GM19467 (cell line): ENCODE data around the gene TEKTIP1.

Experiments used
- ATAC-seq: cut with Tn5 transposase; IDR thresholded peaks from one replicate; pipeline ENCODE4 v1.9.1; 2021; ENCODE audit warnings: mild to moderate bottlenecking, moderate library complexity; ENCODE audit not compliant: unreplicated experiment

Gene TEKTIP1

DNA sequence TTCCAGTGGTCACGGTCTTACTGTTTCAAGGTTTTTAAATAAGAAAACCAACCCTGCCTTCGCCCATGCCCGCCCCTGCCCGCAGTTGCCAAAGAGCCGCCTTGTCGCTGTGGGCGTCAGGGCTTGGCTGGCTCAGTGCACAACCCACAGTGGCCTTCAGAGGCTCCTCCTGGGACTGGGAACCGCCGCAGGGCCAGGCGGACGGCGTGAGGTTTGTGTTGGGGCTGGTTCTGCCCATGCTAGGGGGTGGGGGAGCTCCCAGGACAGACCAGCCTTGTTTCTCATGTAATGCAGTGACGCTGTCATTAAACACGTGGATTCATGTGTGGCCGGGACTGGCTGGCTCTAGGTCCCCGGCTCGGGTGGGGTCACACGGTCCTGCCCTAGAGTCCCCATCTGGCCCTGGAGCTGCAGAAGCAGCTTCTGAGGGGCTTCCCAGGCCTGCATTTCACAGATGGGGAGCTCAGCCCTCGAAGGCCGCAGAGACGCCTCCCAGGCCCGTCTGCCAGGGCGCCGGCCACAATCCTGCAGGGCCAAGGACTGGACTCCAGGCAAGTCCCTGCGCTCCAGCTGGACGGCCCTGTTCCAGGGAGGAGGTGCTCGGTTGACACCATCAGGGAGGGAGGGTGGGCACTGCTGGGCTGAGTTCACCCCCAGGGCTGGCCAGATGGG, 2.4 kb upstream of the TEKTIP1 start:
- ATAC-seq, result no peak

DNA sequence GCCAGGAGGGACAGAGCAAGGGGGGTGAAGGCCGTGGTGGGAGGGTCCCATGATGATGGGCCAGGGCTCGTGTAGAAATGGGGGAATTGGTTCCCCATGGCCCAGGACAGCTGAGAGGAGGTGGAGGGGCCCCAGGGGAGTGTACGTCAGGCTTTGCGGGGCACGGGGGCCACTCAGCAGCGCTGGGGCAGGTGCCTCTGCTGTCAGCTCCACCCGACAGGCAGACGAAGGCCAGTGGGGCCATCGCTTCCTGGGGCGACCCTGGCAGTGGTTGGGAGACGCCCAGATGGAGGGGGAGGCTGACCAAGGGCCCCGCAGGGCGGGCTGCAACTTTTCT, 1.9 kb upstream of the TEKTIP1 start:
- ATAC-seq, result no peak

DNA sequence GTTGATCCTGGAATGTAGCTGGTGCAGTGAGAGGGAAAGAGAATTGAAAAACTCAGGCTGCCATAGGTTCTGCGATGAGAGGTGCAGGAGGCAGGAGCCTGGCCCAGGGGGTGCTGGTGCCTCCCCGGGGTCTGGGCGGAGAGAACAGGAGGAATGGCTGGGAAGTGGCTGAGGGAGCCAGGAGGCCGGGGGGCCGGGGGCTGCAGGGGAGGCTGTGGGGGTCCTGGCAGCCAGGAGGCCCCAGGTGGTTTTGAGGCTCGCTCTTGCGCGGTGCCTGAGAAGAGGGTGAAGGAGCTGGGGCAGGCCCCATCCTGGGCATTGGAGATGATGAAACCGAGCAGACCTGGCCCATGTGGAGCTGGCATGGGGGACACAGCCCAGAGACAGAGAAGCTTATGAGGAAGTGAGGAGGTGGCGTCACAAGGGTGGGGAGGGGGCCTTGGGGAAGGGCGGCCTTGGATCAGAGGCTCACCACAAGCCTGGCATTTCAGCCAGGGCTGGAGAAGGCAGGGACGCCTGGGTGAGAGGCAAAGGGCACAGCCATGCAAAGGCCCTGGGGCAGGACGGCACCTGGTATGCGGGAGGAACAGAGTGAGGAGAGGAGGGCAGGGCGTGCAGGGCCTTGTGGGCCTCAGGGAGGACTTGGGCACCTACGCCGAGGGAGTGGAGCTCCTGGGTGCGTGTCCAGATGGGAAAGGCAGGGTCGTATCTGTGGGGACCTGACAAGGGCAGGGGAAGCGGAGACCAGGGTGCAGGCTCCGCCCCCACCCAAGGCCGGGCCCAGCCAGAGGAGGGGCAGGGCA, 1.3 kb upstream of the TEKTIP1 start:
- ATAC-seq, result no peak

DNA sequence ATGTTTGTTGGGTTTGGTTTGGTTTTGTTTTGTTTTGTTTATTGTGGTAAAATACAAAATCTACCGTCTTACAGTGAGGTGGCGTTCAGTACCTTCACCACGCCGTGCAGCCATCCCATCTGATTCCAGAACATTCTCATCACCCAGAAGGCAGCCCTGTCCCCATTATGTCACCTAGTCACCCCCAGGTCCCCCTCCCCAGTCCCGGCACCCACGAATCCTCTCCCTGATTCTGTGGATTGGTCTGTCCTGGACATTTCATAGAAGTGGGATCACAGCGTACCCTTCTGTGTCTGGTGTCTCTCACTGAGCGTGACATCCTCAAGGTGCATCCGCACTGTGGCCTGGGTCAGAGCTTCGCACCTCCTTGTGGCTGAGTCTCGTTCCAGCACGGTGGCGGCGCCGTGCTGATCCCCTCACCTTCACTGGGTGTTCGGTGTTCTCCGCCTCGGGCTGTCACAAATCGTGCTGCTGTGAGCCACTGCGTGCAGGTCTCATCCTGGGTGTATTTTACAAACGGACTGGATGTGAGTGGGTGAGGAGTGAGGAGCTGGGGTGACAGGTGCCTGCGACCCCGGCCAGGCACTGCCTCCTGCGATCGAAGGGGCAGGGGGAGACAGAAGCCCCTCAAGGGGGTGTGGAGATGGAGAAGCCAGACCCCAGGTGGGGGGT, 580 bp upstream of the TEKTIP1 start:
- no peak for ATAC-seq

DNA sequence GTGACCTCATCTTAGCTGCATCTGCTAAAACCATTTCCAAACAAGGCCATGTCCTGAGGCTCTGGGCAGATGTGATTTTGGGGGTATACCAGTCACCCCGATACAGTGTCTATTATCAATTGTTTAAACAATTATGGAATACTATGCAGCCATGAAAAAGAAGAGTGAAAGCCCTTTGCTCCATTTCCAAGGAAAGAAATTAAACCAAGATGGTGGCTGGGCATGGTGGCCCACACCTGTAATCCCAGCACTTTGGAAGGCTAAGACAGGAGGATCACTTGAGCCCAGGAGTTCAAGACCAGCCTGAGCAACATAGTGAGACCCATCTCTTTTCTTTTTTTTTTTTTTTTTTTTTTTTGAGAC, 763 bp downstream of the TEKTIP1 start:
- no peak for ATAC-seq

DNA sequence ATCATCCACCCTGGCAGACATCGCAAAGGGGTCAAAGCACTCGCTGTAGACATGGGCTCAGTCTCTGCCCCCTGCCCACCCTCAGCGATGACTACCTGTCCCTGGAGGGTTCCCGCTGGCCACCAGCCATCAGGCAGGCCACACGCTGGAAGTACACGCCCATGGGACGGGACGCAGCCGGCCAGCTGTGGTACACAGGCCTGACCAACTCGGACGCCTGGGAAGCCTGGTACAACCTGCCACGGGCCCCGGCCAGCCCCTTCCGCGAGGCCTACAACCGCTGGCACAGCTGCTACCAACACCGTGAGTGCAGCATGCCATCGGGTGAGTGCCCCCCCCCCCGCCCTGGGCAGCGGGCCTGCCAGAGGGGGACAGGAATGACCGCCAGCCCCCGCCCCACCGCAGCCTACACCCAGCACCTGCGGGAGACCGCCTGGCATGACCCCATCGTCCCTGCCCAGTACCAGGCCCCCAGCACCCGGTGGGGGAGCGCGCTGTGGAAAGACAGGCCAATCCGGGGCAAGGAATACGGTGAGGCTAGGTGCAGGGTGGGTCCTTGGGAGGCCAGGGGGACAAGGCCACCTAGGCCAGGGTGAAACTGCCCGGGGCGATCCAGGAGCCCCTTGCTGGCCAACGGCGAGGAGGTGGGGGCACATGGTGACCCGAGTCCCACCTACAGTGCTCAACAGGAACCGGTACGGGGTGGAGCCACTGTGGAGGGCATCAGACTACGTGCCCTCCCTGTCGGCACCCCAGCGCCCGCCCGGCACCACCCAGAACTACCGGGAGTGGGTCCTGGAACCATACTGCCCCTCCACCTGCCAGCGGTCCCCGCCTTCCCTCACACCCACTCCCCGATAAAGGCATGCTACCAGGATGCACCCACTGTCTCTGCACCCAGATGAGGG, 4.4 kb downstream of the TEKTIP1 start:
- ATAC-seq, result no peak

DNA sequence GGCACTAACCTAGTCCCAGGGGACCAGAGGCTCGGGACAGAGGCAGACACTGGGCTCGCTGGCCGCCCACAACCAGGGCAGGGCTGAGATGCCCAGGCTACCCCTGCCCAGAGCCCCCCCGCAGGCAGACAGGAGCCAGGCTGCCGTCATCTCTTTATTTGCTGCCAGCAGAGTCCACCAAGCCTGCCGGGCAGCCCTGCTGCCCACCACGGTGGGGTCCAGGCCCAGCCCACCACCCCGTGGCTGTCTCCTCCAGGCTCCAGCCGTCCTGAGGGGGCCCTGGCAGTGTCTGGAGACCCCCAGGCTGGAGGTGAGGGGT, 5.0 kb downstream of the TEKTIP1 start:
- no peak for ATAC-seq

DNA sequence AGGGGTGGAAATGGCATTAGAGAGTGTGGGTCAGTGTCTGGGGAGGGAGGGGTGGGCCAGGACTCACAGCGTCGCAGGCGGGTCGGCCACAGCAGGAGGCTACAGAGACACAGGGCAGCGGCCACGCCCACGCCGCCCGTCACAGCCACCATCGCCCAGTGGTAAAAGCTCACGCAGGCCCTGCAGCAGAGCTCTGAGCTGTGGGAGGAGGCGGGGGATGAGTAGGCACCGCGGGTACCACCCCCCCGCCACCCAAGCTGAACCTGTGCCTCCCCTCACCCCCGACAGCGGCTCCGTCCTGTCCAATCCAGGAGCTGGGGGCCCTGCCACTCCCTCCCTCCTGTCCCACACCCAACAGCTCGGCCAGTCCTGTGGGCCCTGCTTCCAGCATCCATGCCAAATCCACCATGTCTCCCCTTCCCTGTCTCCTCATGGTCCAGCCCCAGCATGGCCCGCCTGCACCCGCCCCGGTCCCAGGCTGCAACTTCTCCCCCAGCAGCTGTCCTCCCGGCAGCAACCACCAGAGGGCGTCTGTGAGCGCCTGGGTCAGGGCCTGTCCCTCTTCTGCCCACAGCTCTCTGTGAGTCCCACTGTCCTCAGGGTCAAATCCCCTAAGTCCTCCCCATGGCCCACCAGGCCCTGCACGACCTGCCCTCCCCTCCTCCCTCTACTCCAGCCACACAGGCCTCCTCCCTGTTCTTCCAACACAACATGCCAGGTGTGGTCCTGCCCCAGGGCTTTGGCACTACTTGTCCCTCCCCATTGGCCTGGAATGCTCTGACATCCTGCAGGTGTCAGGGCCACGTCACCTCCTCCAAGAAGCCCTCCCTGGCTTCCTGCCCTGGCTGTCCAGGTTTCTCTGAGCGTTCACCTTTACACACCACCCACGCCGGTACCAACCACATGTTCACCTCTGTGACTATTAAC, 6.0 kb downstream of the TEKTIP1 start:
- no peak for ATAC-seq

DNA sequence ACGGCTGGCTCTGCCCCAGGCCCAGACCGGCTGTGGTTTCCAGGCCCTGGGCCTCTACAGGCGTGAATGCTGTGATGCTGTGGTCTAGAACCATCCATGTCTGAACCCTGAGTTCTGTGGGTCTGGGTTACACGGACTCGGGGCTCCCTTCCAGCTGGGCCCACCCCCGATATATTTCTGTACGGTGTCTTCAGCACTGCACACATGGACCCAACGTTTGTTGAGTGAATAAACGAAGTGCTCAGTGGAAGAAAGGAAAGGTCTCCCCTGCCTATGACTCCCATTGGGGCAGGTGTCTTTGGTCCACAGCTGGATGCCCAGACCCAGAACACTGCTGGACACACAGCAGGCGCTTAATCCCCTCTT, 6.7 kb downstream of the TEKTIP1 start:
- no peak for ATAC-seq

DNA sequence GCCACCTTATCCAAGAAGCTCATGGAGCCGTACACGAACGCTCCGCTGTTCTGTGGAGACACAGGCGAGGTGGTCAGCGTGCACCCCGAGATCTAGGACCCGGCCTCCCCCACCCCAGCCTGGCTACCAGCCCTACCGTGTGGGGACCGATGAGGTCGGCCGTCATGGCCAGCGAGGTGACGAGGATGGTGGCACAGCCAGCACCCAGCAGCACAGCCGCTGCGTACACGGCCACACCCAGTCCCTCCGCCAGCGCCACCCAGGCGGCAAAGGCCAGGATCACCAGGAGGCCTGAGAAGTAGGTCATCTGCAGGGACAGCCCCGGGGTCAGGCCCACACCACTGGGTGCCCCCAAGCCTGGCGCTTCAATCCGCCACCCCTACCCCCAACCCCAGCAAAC, 7.1 kb downstream of the TEKTIP1 start:
- no peak for ATAC-seq

DNA sequence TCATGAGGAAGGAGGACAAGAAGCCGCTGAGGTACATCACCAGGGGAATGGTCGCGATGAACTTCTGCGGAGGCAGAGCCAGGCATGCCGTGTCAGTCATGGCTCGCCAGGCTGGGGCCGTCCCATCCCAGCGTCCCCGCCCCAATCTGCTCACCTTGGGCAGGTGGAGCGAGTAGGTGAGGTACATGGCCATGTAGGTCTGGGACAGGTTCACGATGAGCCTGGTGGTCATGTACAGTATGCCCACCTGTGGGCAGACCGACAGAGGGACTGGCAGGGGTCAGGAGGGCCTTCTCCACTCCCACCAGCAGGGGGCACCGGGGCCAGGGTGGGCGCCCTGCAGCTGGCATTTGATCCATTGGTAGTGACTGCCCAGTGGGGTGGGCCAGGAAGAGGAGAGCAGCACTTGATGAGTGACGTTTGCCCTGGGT, 8.3 kb downstream of the TEKTIP1 start:
- no peak for ATAC-seq

DNA sequence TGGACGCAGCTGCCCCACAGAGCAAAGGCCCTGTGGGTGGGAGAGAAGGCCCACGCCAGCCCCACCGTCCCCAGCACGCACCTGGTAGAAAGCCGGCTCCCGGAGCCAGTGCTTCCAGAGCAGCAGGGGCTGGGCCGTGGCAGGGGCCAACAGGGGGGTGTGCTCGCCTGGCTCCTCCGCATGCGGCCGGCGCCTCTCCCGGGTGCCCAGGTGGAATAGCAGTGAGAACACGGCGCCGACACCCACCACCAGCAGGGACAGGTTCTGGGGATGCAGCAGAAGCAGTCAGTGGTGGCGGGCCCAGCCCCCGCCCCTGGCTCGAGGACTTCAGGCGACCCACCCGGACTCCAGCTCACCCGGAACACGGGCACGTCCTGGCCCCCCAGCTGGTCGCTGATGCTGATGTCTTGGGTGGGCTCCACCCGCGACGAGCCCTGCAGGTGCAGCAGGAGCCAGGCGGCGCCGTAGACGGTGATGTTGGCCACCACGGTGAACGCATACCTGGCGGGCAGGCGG, 8.9 kb downstream of the TEKTIP1 start:
- ATAC-seq, result no peak

DNA sequence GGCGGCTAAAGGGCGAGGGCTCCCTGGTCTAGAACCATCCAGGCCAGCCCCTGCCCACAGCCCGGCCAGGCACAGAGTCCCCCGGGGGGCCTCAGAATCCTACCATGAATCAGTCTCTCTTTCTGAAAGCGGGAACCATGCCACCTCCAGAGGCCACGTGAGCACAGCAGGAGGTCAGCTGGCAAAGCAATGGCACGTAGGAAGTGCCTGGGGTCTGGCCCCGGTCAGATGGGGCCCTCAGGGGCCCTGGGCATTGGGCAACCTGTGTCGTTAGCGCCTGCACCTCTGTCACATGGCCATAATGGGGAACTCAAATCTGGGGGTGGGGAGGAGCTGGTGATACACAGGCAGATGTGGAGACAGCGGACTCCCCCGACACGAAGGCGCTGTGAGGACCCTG, 9.6 kb downstream of the TEKTIP1 start:
- no peak for ATAC-seq

DNA sequence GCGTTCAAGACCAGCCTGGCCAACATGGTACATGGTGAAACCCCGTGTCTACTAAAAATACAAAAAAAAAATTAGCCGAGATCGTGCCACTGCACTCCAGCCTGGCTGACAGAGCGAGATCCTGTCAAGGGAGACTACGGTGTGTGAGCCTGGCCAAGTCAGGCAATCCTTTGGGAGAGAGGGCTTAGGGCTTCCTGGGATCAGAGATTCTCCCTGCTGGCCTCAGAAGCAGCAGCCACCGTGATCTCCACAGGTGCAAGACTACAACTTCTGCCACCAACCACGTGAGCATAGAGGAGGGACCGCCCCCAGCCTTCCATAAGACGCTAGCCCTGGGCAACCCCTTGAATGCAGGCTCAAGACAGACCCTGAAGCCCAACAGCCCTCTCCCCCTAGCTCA, 10.8 kb downstream of the TEKTIP1 start:
- no peak for ATAC-seq

DNA sequence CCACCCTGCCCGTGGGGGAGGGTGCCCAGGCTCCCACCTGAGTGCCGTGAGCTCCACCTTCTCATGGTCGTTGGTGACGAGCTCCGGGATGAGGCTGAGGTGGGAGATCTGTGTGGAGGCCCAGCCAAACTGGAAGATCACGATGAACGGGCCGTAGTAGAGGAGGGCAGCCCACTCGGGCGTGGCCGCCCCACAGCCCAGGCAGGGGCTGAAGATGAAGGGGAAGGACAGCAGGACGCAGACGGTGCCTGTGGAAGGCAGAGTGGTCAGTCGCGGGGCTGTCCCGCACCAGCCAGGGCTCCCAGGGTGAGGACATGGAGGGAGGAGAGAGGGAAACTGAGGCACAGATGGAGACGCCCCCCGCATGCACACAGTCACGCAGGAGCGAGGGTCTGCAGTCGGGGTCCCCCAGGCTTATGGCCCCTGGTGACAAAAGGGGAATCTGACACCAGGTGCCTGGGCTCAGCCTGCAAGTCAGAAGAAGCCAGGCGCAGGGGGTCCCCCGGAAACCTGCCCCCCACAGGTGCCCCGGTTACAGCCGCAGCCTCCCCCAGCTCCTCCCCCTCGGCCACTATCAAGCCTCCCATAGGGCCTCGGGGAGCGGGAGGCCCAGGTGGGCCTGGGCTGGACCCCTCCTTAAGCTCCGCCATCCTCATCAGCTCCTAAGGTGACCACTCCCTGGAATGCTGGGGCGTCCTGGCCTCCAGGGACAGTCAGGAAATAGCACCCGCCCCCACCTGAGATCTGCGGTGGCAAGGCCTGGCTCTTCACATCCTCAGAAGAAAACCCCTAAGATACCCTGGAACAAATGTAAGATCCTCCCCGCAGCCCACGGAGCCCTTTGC, 12.2 kb downstream of the TEKTIP1 start:
- ATAC-seq, result no peak

DNA sequence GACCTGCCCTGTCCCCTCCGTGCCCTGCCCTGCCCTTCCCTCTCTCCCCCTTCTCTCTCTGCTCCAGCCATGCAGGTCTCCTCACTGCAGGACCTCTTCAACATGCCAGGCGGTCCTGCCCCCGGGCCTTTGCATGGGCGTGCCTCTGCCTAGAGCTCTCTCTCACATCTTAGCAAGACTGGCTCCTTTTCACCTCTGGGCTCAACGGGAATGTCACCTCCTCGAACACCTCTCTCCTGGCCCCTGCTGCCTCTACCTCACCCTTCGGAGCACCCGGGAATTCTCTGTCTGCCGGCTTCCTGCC, 12.8 kb downstream of the TEKTIP1 start:
- no peak for ATAC-seq

DNA sequence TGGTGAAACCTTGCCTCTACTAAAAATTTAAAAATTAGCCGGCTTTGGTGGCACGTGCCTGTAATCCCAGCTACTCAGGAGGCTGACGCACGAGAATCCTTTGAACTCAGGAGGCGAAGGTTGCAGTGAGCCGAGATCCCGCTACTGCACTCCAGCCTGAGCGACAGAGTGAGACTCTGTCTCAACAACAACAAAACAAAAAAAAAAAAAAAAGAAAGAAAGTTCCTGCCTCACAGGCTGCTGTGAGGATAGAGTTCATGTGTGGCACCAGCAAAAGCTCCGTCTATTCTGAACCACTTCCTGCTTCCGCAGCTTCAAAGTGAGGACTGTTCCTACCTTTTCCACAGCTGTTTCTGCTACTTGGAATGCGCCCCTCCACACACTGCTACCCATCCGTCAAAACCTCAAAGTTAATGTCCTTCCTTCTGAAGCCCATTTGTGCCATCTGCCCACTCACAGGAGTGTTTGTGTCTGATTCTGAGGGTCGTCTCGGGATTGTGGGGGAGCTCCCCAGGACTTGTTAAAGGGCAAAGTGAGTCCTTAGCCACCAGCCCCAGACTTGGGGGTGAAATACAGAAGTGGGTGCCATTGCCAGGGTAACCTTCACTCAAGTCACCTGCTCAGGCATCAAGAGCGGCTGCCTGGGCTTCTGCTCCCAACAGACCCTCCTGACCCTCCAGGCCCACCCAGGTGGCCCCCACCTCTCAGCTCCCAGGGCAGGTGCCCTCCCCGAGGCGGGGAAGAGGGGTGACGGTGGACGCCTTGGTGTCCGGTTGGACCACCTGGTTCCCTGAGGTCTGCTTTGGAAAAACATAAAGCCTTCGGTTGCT, 15.5 kb downstream of the TEKTIP1 start:
- no peak for ATAC-seq

DNA sequence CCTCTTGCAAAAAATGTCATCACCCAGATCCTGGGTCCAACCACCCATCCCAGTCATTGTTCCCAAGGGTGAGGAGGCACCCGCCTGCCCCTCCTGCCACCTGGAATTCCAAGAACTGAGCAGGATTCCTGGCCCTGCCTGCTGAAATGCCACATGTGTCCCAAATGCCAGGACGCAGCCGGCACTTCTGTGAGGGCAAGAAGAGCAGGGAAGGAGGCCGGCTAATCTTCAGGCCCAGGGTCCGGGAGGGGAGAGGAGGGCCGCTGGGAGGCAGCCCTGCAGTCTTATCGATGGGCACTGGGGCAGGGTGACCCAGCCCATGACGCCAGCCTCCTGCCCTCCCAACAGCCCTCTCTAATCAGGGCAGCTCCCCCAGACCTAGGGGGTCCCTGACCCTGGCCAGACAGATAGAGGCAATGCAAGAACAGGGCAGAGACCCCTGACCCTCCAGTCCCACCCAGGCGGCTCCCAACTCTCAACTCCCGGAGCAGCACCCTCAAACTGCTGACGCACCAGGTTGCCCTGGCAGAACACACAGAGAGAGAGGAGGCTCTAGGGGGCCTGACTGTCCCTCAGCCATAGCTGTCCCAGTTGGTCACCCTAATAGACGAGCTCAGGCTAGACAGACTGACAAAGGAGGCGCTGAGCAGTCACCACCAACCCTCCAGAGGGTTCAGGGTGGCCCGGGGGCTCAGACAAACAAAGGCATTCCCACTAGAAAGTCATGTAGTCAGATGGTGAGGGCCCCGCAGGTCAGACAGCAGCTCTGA, 16.9 kb downstream of the TEKTIP1 start:
- no peak for ATAC-seq
